SK-MEL-5 (cell line): ENCODE measurements around the gene OOSP1. TPM values are rescaled to one million over a fixed set of nuclear protein-coding genes. Genes with fewer than 3 reads are reported as not detected.

ENCODE experiments used
- DNase-seq: peaks from one replicate; pipeline ENCODE4 v3.0.0-alpha.2; 2016; ENCODE audit warnings: low read depth, low spot score
- in situ Hi-C: cut with HindIII; loops from 2 replicates; pipeline ENCODE4 v1.10.0; 2016; ENCODE audit warnings: low sequenced_read_pairs, high pct_unique_total_duplicates, low pct_unique_long_range_greater_than_20kb
- total RNA-seq: library from RNA; depleted of rRNA; stranded (reverse); fragments of >200 nt; shearing (Covaris generic); gene quantifications from 2 replicates; pipeline ENCODE4 v1.2.3, GENCODE V29; 2014; rRNA removed

OOSP1 gene
- total RNA-seq, 1 experiment from 2014 or later = not detected

GRCh38 chr11:59997800-59998199 lies 59.6 kb downstream of the OOSP1 start:
- in situ Hi-C loops = no loop called here
- DNase-seq = no peak

GRCh38 chr11:59999691-60000090 lies 61.5 kb downstream of the OOSP1 start:
- no peak for DNase-seq
- in situ Hi-C loops = no loop called here

DNA sequence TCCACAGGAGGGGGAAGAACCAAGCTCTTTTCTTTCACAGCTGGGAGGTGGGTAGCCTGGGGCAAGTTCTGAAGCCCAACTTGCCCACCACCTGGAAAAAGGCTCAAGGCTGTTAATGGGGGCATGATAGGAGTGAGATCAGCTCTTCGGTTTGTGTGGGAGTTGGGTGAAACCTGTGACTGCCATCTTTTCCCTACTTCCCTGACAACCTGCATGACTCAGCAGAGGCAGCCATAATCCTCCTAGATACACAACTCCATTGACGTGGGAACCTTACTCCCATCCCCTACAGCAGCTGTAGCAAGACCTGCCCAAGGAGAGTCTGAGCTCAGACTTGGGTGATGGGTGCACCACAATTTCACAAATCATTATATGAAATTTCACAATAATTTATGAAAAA lies 65.5 kb downstream of the OOSP1 start:
- DNase-seq = no peak
- in situ Hi-C loops = no loop called here

- in situ Hi-C loops = no loop called here
- DNase-seq = no peak
Observed at GRCh38 chr11:60005360-60005759, 67.1 kb downstream of the OOSP1 start.

Other genes starting within 250 kb of the OOSP1 start
- not detected in 2 replicates for gene OR10V1, start 224.6 kb upstream of the OOSP1 start, total RNA-seq
- gene STX3, start 183.1 kb upstream of the OOSP1 start, total RNA-seq = 75.8 and 82.8 TPM in 2 replicates
- 59.8 and 61.8 TPM in 2 replicates for gene MRPL16, start 127.7 kb upstream of the OOSP1 start, total RNA-seq
- gene CBLIF, start 92.9 kb upstream of the OOSP1 start, total RNA-seq = 0.55 TPM in 1 of 2 replicates, not detected in the other
- gene TCN1, start 71.9 kb upstream of the OOSP1 start, total RNA-seq = 219 and 227 TPM in 2 replicates
- gene OOSP3, start 59.6 kb upstream of the OOSP1 start, total RNA-seq = not detected in 2 replicates
- not detected in 2 replicates for gene OOSP4A, start 25.6 kb downstream of the OOSP1 start, total RNA-seq
- gene OOSP4B, start 78.7 kb downstream of the OOSP1 start, total RNA-seq = not detected in 2 replicates
- not detected in 2 replicates for gene OOSP2, start 102.0 kb downstream of the OOSP1 start, total RNA-seq
- not detected in 2 replicates for gene MS4A3, start 118.2 kb downstream of the OOSP1 start, total RNA-seq
- gene MS4A2, start 150.2 kb downstream of the OOSP1 start, total RNA-seq = not detected in 2 replicates
- 0.53 TPM in 1 of 2 replicates, not detected in the other for gene MS4A6A, start 244.7 kb downstream of the OOSP1 start, total RNA-seq